ENCODE measurements around the gene DPEP2. TPM values are rescaled to one million over a fixed set of nuclear protein-coding genes. Genes with fewer than 3 reads are reported as not detected.
"Not testable (repeated sequence)": the region's sequence is repeated elsewhere in the genome, so short reads cannot be mapped to it uniquely, and the experiment has no call there.

The DPEP2 gene, protein sequence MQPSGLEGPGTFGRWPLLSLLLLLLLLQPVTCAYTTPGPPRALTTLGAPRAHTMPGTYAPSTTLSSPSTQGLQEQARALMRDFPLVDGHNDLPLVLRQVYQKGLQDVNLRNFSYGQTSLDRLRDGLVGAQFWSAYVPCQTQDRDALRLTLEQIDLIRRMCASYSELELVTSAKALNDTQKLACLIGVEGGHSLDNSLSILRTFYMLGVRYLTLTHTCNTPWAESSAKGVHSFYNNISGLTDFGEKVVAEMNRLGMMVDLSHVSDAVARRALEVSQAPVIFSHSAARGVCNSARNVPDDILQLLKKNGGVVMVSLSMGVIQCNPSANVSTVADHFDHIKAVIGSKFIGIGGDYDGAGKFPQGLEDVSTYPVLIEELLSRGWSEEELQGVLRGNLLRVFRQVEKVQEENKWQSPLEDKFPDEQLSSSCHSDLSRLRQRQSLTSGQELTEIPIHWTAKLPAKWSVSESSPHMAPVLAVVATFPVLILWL
- under 1 TPM; 0.51 to 0.86 (median 0.62) TPM for polyA plus RNA-seq (ENCODE audit: insufficient read length in 3 of 3)
- long read RNA-seq, donor 1: 0 reads
- long read RNA-seq, donor 2: 0 reads
- long read RNA-seq, donor 3: 0 reads
- long read RNA-seq, donor 4: 0 reads
- long read RNA-seq, donor 5: 0 reads
- long read RNA-seq, donor 6: 0 reads
- long read RNA-seq, donor 7: 0 reads
- long read RNA-seq, donor 8: 0 reads
- long read RNA-seq, donor 9: 0 reads
- long read RNA-seq, donor 10: 0 reads
- long read RNA-seq, donor 11: 0 reads
- long read RNA-seq, donor 12: 0 reads
- long read RNA-seq, donor 13: 0 reads
- long read RNA-seq, donor 14: 0 reads
- long read RNA-seq, donor 15: 0 reads
- long read RNA-seq, donor 16: 0 reads

GRCh38 chr16:67998779-67999688 is at the start of gene DPEP2:
Gene DPEP2, minus strand, starts transcription at chr16:67999484. Its CDS starts 6,272 bp downstream, at chr16:67993212.
- DNase-seq (ENCODE audit: extremely low read depth in 1 of 11, low read depth in 9 of 11, low spot score in 4 of 11): not testable (repeated sequence)

GRCh38 chr16:68047987-68048386 is 48.7 kb upstream of the DPEP2 start:
- no peak for DNase-seq (ENCODE audit: extremely low read depth in 1 of 11, low read depth in 9 of 11, low spot score in 4 of 11)

- no peak for DNase-seq (ENCODE audit: extremely low read depth in 1 of 11, low read depth in 9 of 11, low spot score in 4 of 11)
Observed at GRCh38 chr16:68046106-68046505, 46.8 kb upstream of the DPEP2 start.

DNA sequence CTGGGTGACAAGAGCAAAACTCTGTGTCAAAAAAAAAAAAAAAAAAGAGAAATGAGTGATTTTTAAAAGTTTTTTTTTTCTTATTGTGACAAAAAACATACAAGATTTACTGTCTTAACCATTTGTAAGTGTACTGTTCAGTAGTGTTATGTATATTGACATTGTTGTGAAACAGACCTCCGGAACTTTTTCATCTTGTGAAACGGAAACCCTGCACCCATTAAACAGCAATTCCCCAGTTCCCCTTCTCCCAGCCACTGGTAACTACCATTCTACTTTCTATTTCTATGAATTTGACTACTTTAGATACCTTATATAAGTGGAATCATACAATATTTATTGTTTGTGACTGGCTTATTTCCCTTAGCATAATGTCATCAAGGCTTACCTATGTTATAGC is 42.5 kb upstream of the DPEP2 start:
- DNase-seq (ENCODE audit: extremely low read depth in 1 of 11, low read depth in 9 of 11, low spot score in 4 of 11): no peak

DNA sequence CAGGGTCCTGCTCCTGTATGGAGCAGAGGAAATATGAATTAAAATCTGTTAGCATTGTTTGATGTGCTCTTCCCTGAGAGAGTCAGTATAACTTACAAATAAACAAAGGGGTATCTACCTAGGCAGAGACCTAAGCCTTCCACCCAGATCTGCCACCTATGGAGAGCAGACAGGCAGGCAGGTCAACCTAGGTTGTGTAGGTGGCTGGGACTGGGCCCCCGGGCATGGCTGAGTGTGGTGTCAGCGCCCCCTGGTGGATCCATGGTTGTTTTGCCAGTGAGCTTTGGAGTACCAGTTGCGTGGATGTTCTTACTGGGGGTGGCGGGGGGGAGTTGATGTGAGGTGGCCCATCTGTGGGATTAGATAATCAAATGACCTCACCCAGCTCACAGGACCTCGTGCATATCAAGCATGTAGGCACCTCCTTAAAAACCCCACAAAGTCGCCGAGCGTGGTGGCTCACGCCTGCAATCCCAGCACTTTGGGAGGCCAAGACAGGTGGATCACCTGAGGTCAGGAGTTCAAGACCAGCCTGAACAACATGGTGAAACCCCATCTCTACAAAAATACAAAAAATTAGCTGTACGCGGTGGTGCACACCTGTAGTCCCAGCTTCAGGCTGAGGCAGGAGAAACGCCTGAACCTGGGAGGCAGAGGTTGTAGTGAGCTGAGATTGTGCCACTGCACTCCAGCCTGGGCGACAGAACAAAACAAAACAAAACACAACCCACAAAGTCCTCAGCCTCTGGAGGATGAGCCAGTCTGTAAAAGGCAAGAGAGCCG is 41.4 kb upstream of the DPEP2 start:
- peak in 9 of 11 donors; percentile 30 to 54 (median 35) for DNase-seq (ENCODE audit: extremely low read depth in 1 of 11, low read depth in 9 of 11, low spot score in 4 of 11)

DNA sequence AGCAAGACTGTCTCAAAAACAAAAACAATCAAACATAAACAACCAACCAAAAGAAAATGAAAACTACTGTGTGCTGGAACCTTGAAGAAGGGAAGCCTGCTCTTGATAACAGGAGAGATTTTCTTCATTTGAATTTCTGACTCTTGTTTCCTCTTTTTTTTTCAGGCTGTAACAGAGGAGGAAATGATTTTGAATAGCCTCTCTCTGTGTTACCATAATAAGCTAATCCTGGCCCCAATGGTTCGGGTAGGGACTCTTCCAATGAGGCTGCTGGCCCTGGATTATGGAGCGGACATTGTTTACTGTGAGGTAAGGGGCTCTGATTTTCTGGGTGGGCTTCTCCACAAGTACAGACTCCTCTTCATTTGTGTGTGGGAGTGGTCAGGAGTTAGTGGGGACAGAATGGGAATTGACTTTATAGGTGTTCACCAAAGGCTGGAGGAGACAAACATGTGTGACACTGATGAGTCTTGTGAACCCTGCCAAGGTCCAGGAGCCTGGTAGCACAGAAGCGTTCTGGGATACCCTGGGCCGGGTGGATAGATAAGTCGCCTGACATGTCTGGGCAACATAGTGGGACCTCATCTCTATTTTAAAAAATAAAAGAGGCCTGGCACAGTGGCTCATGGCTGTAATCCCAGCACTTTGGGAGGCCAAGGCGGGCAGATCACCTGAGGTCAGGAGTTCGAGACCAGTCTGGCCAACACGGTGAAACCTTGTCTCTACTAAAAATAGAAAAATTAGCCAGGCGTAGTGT is 38.7 kb upstream of the DPEP2 start:
- no peak for DNase-seq (ENCODE audit: extremely low read depth in 1 of 11, low read depth in 9 of 11, low spot score in 4 of 11)

DNA sequence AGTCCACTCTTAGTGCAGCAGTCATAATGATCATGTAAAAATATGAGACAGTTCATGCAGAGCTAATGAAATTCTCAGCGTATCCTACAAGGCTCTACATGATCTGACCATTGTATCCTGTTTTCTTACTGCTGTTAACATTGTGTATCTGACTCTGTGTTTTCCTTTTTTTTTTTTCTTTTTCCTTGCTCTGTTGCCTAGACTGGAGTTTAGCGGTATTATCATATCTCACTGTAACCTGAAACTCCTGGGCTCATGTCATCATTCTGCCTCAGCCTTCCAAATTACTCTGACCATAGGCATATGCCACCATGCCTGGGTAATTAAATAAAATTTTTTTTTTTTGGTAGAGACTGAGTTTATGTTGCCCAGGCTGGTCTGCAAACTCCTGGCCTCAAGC is 35.9 kb upstream of the DPEP2 start:
- DNase-seq (ENCODE audit: extremely low read depth in 1 of 11, low read depth in 9 of 11, low spot score in 4 of 11): no peak

DNA sequence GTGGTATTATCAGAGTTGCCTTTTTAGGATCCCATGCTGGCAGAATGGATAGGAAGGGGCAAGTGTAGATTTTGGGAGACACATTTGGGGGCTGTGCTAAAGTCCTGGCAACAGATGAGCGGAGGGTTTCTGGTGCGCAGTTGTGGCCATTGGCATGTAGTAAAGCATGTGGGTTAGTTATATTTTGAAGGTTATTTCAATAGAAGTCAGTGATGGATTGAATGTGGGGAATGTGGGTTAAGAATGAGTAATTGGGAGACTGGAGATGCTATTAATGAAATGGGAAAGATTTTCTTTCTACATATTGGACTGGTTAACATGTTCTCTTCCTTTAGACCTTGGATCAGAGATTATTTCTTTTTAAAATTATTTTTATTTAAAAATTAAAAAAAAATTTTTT is 33.8 kb upstream of the DPEP2 start:
- no peak for DNase-seq (ENCODE audit: extremely low read depth in 1 of 11, low read depth in 9 of 11, low spot score in 4 of 11)

GRCh38 chr16:68031951-68032350 is 32.7 kb upstream of the DPEP2 start:
- no peak for DNase-seq (ENCODE audit: extremely low read depth in 1 of 11, low read depth in 9 of 11, low spot score in 4 of 11)

- not testable (repeated sequence) for DNase-seq (ENCODE audit: extremely low read depth in 1 of 11, low read depth in 9 of 11, low spot score in 4 of 11)
Observed at GRCh38 chr16:68030108-68030507, 30.8 kb upstream of the DPEP2 start.

DNA sequence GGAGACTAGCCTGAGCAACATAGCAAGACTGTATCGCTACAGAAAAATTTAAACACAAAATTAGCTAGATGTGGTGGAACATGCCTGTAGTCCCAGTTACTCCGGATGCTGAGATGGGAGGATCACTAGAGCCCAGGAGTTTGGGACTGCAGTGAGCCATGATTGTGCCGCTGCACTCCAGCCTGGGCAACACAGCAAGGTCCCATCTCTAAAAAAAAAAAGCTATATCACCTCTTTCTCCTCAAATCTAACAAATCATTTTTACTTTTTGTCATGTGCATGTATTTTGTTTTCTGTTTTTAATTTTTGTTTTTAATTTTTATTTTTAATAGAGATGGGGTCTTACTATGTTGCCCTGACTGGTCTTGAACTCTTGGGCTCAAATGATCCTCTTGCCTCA is 29.7 kb upstream of the DPEP2 start:
- DNase-seq (ENCODE audit: extremely low read depth in 1 of 11, low read depth in 9 of 11, low spot score in 4 of 11): no peak

DNA sequence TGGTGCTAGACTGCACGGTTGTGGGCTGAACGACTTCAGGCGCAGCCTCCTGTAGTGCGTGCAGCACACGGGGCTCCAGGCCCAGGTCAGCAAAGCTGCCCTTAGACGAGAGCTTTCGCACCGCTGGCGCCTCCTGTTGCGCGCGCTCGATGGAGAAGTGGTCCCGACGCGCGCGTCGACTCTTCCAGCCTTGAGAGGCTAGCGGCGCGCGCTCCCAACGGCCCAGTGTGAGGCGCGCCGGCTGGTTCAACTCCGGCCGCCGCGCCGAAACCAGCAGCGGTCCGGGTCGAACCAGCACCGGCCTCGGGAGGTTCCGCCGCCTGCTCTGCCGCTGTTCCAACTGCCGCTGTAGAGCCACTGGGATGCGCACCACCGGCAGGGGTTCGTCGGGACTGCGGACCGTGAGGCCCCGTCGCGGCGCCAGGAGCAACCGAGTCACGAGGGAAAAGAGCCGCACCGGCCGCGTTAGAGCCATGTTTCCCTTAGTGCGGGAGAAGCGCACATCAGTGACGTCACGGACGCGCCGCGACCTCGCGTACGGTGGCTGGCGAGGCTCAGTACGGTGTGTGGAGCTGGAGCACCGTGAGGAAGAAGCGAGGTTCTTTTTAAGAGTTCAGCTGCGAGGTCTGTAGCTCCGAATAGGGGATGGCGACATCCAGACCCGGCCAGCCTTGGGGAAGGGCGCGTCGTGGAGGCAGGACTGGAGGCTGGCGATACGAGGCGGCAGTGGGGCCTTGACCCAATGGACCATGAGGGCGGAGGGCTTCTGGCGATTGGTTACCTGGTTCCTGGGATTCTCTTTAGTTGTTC is 23.6 kb upstream of the DPEP2 start, which contains the start of the genes DDX28 and DUS2:
Gene DDX28 (minus strand): TSS at position 505 of the 810 bp plus-strand sequence. CDS start 30 bp downstream, at position 475.
Gene DUS2 (plus strand): TSS at position 557 of the 810 bp plus-strand sequence. CDS start 14,740 bp downstream, outside the sequence.
- DNase-seq (ENCODE audit: extremely low read depth in 1 of 11, low read depth in 9 of 11, low spot score in 4 of 11): peak; percentile 81 to 93 (median 89)

- no peak for DNase-seq (ENCODE audit: extremely low read depth in 1 of 11, low read depth in 9 of 11, low spot score in 4 of 11)
Observed at GRCh38 chr16:68022278-68022727, 23.0 kb upstream of the DPEP2 start.

DNA sequence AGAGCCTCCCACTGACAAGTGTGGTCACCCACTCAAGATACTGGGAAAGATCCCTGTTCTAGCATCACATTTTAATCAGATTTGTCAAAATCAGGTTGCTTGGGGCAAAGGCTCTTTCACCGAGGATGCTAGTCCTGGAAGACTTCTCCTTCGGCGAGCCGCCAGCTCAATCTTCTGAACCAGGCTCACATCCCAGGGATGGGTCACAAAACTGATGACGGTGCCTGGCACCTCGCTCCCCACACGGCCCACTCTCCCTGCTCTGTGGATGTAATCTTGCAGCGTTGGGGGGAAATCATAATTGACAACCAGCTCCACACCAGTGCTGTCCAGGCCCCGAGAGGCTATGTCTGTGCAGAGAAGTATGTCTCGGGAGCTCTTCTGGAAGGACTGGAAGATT is 22.2 kb upstream of the DPEP2 start:
- DNase-seq (ENCODE audit: extremely low read depth in 1 of 11, low read depth in 9 of 11, low spot score in 4 of 11): no peak

GRCh38 chr16:68019167-68019680 is 19.9 kb upstream of the DPEP2 start:
- DNase-seq (ENCODE audit: extremely low read depth in 1 of 11, low read depth in 9 of 11, low spot score in 4 of 11): no peak

GRCh38 chr16:68015681-68016080 is 16.4 kb upstream of the DPEP2 start, which contains the start of gene DPEP2NB:
Gene DPEP2NB, minus strand, starts transcription at chr16:68015911. Its CDS starts 141 bp downstream, at chr16:68015770.
- DNase-seq (ENCODE audit: extremely low read depth in 1 of 11, low read depth in 9 of 11, low spot score in 4 of 11): no peak
